SK-N-SH treated with all-trans-retinoic acid at 6 μM for 48 hours (cell line): ENCODE results near the gene BACH1.

ENCODE experiments used
- PATZ1 ChIP-seq: fragments of 250-450 bp; sonication (Bioruptor Pico); IDR thresholded peaks from 2 replicates; pipeline ENCODE4 v1.8.0; 2020; ENCODE audit warnings: mild to moderate bottlenecking, moderate library complexity, borderline replicate concordance
- RARB ChIP-seq: fragments of 250-450 bp; sonication (Bioruptor Pico); IDR thresholded peaks from 2 replicates; pipeline ENCODE4 v1.8.0; 2021; ENCODE audit warnings: mild to moderate bottlenecking, moderate library complexity
- ZNF8 ChIP-seq: fragments of 450-650 bp; formaldehyde crosslinking; IDR thresholded peaks from 2 replicates; pipeline ENCODE4 v1.5.0; 2020; ENCODE audit warnings: mild to moderate bottlenecking, moderate library complexity

- TF ChIP-seq ZNF8 (CRISPR knock-in tag) = no peak
- TF ChIP-seq RARB = no peak
- no peak for TF ChIP-seq PATZ1 (CRISPR knock-in tag)
These were observed 19.6 kb downstream of the BACH1 start for GRCh38 chr21:29318354-29318753.
